H9 (cell line): ENCODE data around the gene ACADL. TPM values are rescaled to one million over a fixed set of nuclear protein-coding genes. Genes with fewer than 3 reads are reported as not detected.

ENCODE experiments used
- DNase-seq: peaks from one replicate; pipeline ENCODE4 v3.0.0-alpha.2; 2017
- H2AFZ ChIP-seq: one replicate; pipeline ENCODE4 v1.6.1; 2013; ENCODE audit warnings: mild to moderate bottlenecking, low read length, control low read depth, moderate library complexity
- H2AK5ac ChIP-seq: 2 replicates; pipeline ENCODE4 v1.6.1; 2013; ENCODE audit warnings: low read length, control low read depth, mixed read lengths; ENCODE audit not compliant: insufficient read length
- H2BK120ac ChIP-seq: one replicate; pipeline ENCODE4 v1.6.1; 2013; ENCODE audit warnings: low read depth, mild to moderate bottlenecking, low read length, control low read depth, inconsistent platforms; ENCODE audit not compliant: poor library complexity, severe bottlenecking
- H2BK12ac ChIP-seq: 2 replicates; pipeline ENCODE4 v1.6.1; 2013; ENCODE audit warnings: low read length, control low read depth, mixed read lengths, low read depth; ENCODE audit not compliant: insufficient read length
- H2BK15ac ChIP-seq: 2 replicates; pipeline ENCODE4 v1.6.1; 2013; ENCODE audit warnings: low read depth, low read length, control low read depth
- H2BK20ac ChIP-seq: one replicate; pipeline ENCODE4 v1.6.1; 2013; ENCODE audit warnings: low read depth, mild to moderate bottlenecking, low read length, control low read depth, inconsistent platforms; ENCODE audit not compliant: poor library complexity, severe bottlenecking
- H2BK5ac ChIP-seq: 2 replicates; pipeline ENCODE4 v1.6.1; 2013; ENCODE audit warnings: low read length, control low read depth, mixed read lengths; ENCODE audit not compliant: insufficient read length
- H3K14ac ChIP-seq: 2 replicates; pipeline ENCODE4 v1.6.1; 2013; ENCODE audit warnings: low read length, control low read depth; ENCODE audit not compliant: insufficient read depth
- H3K18ac ChIP-seq: 2 replicates; pipeline ENCODE4 v1.6.1; 2013; ENCODE audit warnings: low read depth, mild to moderate bottlenecking, mixed read lengths, low read length, control low read depth; ENCODE audit not compliant: insufficient read length
- H3K23ac ChIP-seq: 2 replicates; pipeline ENCODE4 v1.6.1; 2013; ENCODE audit warnings: low read length, control low read depth, mixed read lengths, low read depth; ENCODE audit not compliant: insufficient read length
- H3K23me2 ChIP-seq: 2 replicates; pipeline ENCODE4 v1.6.1; 2013; ENCODE audit warnings: low read depth, mild to moderate bottlenecking, mixed read lengths, low read length, control low read depth; ENCODE audit not compliant: insufficient read length, poor library complexity, severe bottlenecking
- H3K27ac ChIP-seq: 2 replicates; pipeline ENCODE4 v1.5.1; 2013; ENCODE audit warnings: low read length, control low read depth, mixed read lengths, low read depth; ENCODE audit not compliant: insufficient read length
- H3K27me3 ChIP-seq: 2 replicates; pipeline ENCODE4 v1.6.1; 2013; ENCODE audit warnings: low read length, control low read depth, inconsistent platforms; ENCODE audit not compliant: insufficient read depth
- H3K4ac ChIP-seq: 2 replicates; pipeline ENCODE4 v1.6.1; 2013; ENCODE audit warnings: low read depth, mild to moderate bottlenecking, control low read depth, inconsistent platforms, low read length, moderate library complexity
- H3K4me1 ChIP-seq: 2 replicates; pipeline ENCODE4 v1.6.1; 2013; ENCODE audit warnings: low read length, control low read depth, inconsistent platforms; ENCODE audit not compliant: insufficient read depth
- H3K4me2 ChIP-seq: 2 replicates; pipeline ENCODE4 v1.6.1; 2013; ENCODE audit warnings: low read length, control low read depth, mixed read lengths; ENCODE audit not compliant: insufficient read length, insufficient read depth
- H3K56ac ChIP-seq: 2 replicates; pipeline ENCODE4 v1.6.1; 2013; ENCODE audit warnings: low read depth, mild to moderate bottlenecking, mixed read lengths, low read length, control low read depth; ENCODE audit not compliant: insufficient read length
- H3K79me1 ChIP-seq: 2 replicates; pipeline ENCODE4 v1.6.1; 2013; ENCODE audit warnings: low read depth, mild to moderate bottlenecking, moderate library complexity, low read length, control low read depth, inconsistent platforms; ENCODE audit not compliant: insufficient read depth, poor library complexity, severe bottlenecking
- H3K79me2 ChIP-seq: 2 replicates; pipeline ENCODE4 v1.6.1; 2013; ENCODE audit warnings: low read length, control low read depth, inconsistent platforms; ENCODE audit not compliant: insufficient read depth
- H3K9ac ChIP-seq: 2 replicates; pipeline ENCODE4 v1.6.1; 2013; ENCODE audit warnings: low read length, control low read depth, mixed read lengths; ENCODE audit not compliant: insufficient read length; ENCODE audit errors: extremely low read depth
- H3K9me3 ChIP-seq: one replicate; pipeline ENCODE4 v1.6.1; 2013; ENCODE audit warnings: low read depth, low read length, inconsistent platforms; ENCODE audit not compliant: control insufficient read depth
- H3T11ph ChIP-seq: one replicate; pipeline ENCODE4 v1.6.1; 2013; ENCODE audit warnings: mild to moderate bottlenecking, low read length, control low read depth, inconsistent platforms
- H4K20me1 ChIP-seq: one replicate; pipeline ENCODE4 v1.6.1; 2013; ENCODE audit not compliant: control insufficient read depth, insufficient read length, insufficient read depth
- H4K5ac ChIP-seq: 2 replicates; pipeline ENCODE4 v1.6.1; 2013; ENCODE audit warnings: low read depth, mild to moderate bottlenecking, mixed read lengths, low read length, control low read depth; ENCODE audit not compliant: insufficient read length
- H4K8ac ChIP-seq: replicated peaks from 2 replicates; pipeline ENCODE4 v1.6.1; 2013; ENCODE audit warnings: low read length, control low read depth, mixed read lengths, low read depth; ENCODE audit not compliant: insufficient read length
- H4K91ac ChIP-seq: 2 replicates; pipeline ENCODE4 v1.6.1; 2013; ENCODE audit warnings: low read depth, mild to moderate bottlenecking, moderate library complexity, mixed read lengths, low read length, control low read depth; ENCODE audit not compliant: insufficient read length
- H3K27ac Mint-ChIP-seq, 3 experiments: 2 replicates in 2 of 3; 3 replicates in 1 of 3; pipeline ENCODE4 v1.8.0; 2020 to 2021; ENCODE audit warnings: mixed read lengths in 3 of 3, mild to moderate bottlenecking in 1 of 3, moderate library complexity in 1 of 3
- H3K27me3 Mint-ChIP-seq: 2 replicates; pipeline ENCODE4 v1.8.0; 2021; ENCODE audit warnings: low read depth, mild to moderate bottlenecking, moderate library complexity, mixed read lengths
- H3K36me3 Mint-ChIP-seq, 3 experiments: 2 replicates in 2 of 3; 3 replicates in 1 of 3; pipeline ENCODE4 v1.8.0; 2020 to 2021; ENCODE audit warnings: low read depth in 3 of 3, mixed read lengths in 3 of 3; ENCODE audit not compliant: insufficient read depth in 1 of 3
- H3K4me1 Mint-ChIP-seq, 2 experiments: 2 replicates each; pipeline ENCODE4 v1.8.0; 2020; ENCODE audit warnings: mixed read lengths in 2 of 2
- H3K4me3 Mint-ChIP-seq, 2 experiments: 2 replicates in 1 of 2; 3 replicates in 1 of 2; pipeline ENCODE4 v1.8.0; 2020 to 2021; ENCODE audit warnings: mild to moderate bottlenecking in 2 of 2, mixed read lengths in 2 of 2, moderate library complexity in 1 of 2
- H3K9me3 Mint-ChIP-seq, 2 experiments: 2 replicates in 1 of 2; 3 replicates in 1 of 2; pipeline ENCODE4 v1.8.0; 2020; ENCODE audit warnings: mild to moderate bottlenecking in 2 of 2, mixed read lengths in 2 of 2, moderate library complexity in 1 of 2
- WGBS: extraction: QIAGEN DNeasy Blood & Tissue Kit; methylation state at CpG from one replicate; pipeline ENCODE4 v1.1.7; 2013; ENCODE audit warnings: missing lambda C conversion rate, low lambda C conversion rate, mixed read lengths; ENCODE audit not compliant: insufficient read length; ENCODE audit errors: extremely low coverage; 5-methylcytosine and 5-hydroxymethylcytosine counted together
- total RNA-seq: library from RNA; stranded (reverse); gene quantifications from 2 replicates; pipeline ENCODE4 v1.2.1, GENCODE V29; 2021
- TF ChIP-seq, protein P1 (sequence below): fragments of 200-600 bp; sonication (generic); conservative IDR thresholded peaks from 3 replicates; pipeline ENCODE4 v1.8.0; 2021; ENCODE audit warnings: antibody characterized with exemption, mild to moderate bottlenecking

ACADL gene
- total RNA-seq, 1 experiment from 2014 or later: 0.26 TPM

DNA sequence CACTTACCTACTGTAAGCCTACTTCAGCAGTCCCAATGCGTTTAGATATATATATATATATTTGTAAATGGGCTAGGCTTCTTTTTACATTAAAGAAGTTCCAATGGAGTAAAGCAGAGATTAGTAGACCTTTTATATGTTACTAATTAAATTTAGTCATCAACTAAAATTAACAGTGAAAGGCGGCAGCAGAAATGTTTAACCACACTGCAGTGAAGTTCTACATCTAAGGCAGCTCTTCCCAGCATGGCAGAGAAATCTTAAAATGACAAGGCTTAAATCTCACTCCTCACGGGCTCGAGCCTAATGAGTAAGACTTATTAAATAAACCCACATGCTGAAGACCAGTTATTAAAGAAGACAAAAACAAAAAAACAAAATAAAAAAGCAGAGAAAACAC, 34.9 kb downstream of the ACADL start:
- Histone ChIP-seq H3K23ac (no peak overlapping the region), H2BK12ac (no peak overlapping the region), H4K20me1 (no peaks in the 10 kb centered on the region), H3K27me3 (no peaks in the 10 kb centered on the region), H3K9ac (no peak overlapping the region), H3T11ph (no peak overlapping the region), H2AK5ac (no peak overlapping the region), H3K56ac (no peak overlapping the region), H3K18ac (no peak overlapping the region), H3K27ac (no peak overlapping the region), H3K4ac (no peak overlapping the region), H3K4me2 (no peak overlapping the region), H2BK5ac (no peak overlapping the region), H4K5ac (no peak overlapping the region), H3K9me3 (no peaks in the 10 kb centered on the region), H2BK15ac (no peak overlapping the region), H2BK120ac (no peak overlapping the region), H2BK20ac (no peak overlapping the region), H2AFZ (no peak overlapping the region), H3K79me2 (no peaks in the 10 kb centered on the region), H3K23me2 (no peaks in the 10 kb centered on the region), H3K79me1 (no peaks in the 10 kb centered on the region), H3K14ac (no peak overlapping the region), H4K91ac (no peak overlapping the region), H4K8ac (no peak overlapping the region), H3K4me1 (no peaks in the 10 kb centered on the region)
- Mint-ChIP-seq H3K4me1 (no peaks in the 10 kb centered on the region), H3K36me3 (peaks cover 9 to 15% (median 11%) of the 10 kb centered on the region in 3 experiments), H3K27ac (no peak overlapping the region), H3K27me3 (no peaks in the 10 kb centered on the region), H3K9me3 (peaks cover 16 to 18% of the 10 kb centered on the region in 2 experiments), H3K4me3 (no peak overlapping the region)
- no CpG with 5 or more reads among the region's 4 CpGs for WGBS
- TF ChIP-seq, protein P1, sequence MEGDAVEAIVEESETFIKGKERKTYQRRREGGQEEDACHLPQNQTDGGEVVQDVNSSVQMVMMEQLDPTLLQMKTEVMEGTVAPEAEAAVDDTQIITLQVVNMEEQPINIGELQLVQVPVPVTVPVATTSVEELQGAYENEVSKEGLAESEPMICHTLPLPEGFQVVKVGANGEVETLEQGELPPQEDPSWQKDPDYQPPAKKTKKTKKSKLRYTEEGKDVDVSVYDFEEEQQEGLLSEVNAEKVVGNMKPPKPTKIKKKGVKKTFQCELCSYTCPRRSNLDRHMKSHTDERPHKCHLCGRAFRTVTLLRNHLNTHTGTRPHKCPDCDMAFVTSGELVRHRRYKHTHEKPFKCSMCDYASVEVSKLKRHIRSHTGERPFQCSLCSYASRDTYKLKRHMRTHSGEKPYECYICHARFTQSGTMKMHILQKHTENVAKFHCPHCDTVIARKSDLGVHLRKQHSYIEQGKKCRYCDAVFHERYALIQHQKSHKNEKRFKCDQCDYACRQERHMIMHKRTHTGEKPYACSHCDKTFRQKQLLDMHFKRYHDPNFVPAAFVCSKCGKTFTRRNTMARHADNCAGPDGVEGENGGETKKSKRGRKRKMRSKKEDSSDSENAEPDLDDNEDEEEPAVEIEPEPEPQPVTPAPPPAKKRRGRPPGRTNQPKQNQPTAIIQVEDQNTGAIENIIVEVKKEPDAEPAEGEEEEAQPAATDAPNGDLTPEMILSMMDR: no peak
- DNase-seq: no peak
